ENCODE data around the gene VPS13D.

- no peak for TF ChIP-seq CTCF (conservative IDR thresholded peaks at IDR 0.05 in 1 of 2, IDR thresholded peaks at IDR 0.05 in 1 of 2; ENCODE audit: extremely low read depth in 1 of 2, insufficient read depth in 1 of 2, low read depth in 1 of 2, low read length in 2 of 2)
- no peak for TF ChIP-seq EZH2 (IDR thresholded peaks at IDR 0.05; ENCODE audit: borderline replicate concordance, low read length)
These were observed 141.2 kb downstream of the VPS13D start for GRCh38 chr1:12371053-12371452.

Measured in mammary epithelial cell (primary cell).